ENCODE data around the gene BAIAP2L1.
A peak's percentile ranks its signal among the peaks of the same experiment; 100 is the strongest.

BAIAP2L1 gene

GRCh38 chr7:98374285-98374680, 26.6 kb downstream of the BAIAP2L1 start:
- DNase-seq: no peak

GRCh38 chr7:98372993-98373392, 27.9 kb downstream of the BAIAP2L1 start:
- Histone ChIP-seq H3K4ac (ENCODE audit: low read depth in 1 of 2, low read length in 2 of 2) (no peak overlapping the region), H3K14ac (ENCODE audit: low read length in 2 of 2) (no peak overlapping the region), H2BK120ac (ENCODE audit: low read depth, low read length) (no peak overlapping the region), H3K4me2 (ENCODE audit: low read length, poor library complexity, severe bottlenecking) (no peak overlapping the region), H2AK5ac (ENCODE audit: low read length, severe bottlenecking) (no peak overlapping the region), H3K9ac (ENCODE audit: low read length) (no peak overlapping the region), H2BK12ac (ENCODE audit: low read length in 2 of 2) (no peak overlapping the region), H4K8ac (ENCODE audit: low read length) (no peak overlapping the region), H3K36me3 (ENCODE audit: control insufficient read depth in 1 of 2, insufficient read depth in 2 of 2, low read depth in 1 of 2, low read length in 2 of 2) (no peaks in the 10 kb centered on the region), H3K4me3 (ENCODE audit: insufficient read depth in 1 of 2, low read depth in 1 of 2, low read length in 2 of 2) (no peak overlapping the region), H3K4me1 (ENCODE audit: control insufficient read depth, insufficient read depth, low read depth, low read length) (peaks cover 6% of the 10 kb centered on the region), H4K91ac (ENCODE audit: low read length) (no peak overlapping the region), H2BK15ac (ENCODE audit: low read depth, poor library complexity, severe bottlenecking) (no peak overlapping the region), H3K9me3 (ENCODE audit: control insufficient read depth, low read length) (no peaks in the 10 kb centered on the region), H3K79me1 (replicated peaks; ENCODE audit: low read length, poor library complexity, severe bottlenecking) (peaks cover 6% of the 10 kb centered on the region), H3K18ac (ENCODE audit: low read depth in 1 of 2, low read length in 2 of 2) (no peak overlapping the region), H3K23ac (ENCODE audit: low read length in 2 of 2) (no peak overlapping the region), H3K27me3 (ENCODE audit: control insufficient read depth in 1 of 2, insufficient read depth in 1 of 2, low read length in 2 of 2) (no peaks in the 10 kb centered on the region), H2BK5ac (ENCODE audit: low read depth, low read length, poor library complexity, severe bottlenecking) (no peak overlapping the region), H3K27ac (ENCODE audit: low read length, poor library complexity, severe bottlenecking) (no peak overlapping the region), H2AFZ (ENCODE audit: low read depth, low read length) (no peak overlapping the region)
- DNase-seq: peak; percentile 56
- no CpG with 5 or more reads among the region's 3 CpGs for WGBS

More at GRCh38 chr7:98374285-98374680, 26.6 kb downstream of the BAIAP2L1 start:
- Histone ChIP-seq H3K18ac (ENCODE audit: low read depth in 1 of 2, low read length in 2 of 2) (no peak overlapping the region), H2BK15ac (ENCODE audit: low read depth, poor library complexity, severe bottlenecking) (no peak overlapping the region), H3K4me1 (ENCODE audit: control insufficient read depth, insufficient read depth, low read depth, low read length) (peaks cover 7% of the 10 kb centered on the region), H3K4me3 (ENCODE audit: insufficient read depth in 1 of 2, low read depth in 1 of 2, low read length in 2 of 2) (no peak overlapping the region), H3K23ac (ENCODE audit: low read length in 2 of 2) (no peak overlapping the region), H3K79me1 (replicated peaks; ENCODE audit: low read length, poor library complexity, severe bottlenecking) (peaks cover 6% of the 10 kb centered on the region), H3K4me2 (ENCODE audit: low read length, poor library complexity, severe bottlenecking) (no peak overlapping the region), H2AFZ (ENCODE audit: low read depth, low read length) (no peak overlapping the region), H3K27ac (ENCODE audit: low read length, poor library complexity, severe bottlenecking) (no peak overlapping the region), H2AK5ac (ENCODE audit: low read length, severe bottlenecking) (no peak overlapping the region), H3K27me3 (ENCODE audit: control insufficient read depth in 1 of 2, insufficient read depth in 1 of 2, low read length in 2 of 2) (no peaks in the 10 kb centered on the region), H2BK12ac (ENCODE audit: low read length in 2 of 2) (no peak overlapping the region), H2BK5ac (ENCODE audit: low read depth, low read length, poor library complexity, severe bottlenecking) (no peak overlapping the region), H2BK120ac (ENCODE audit: low read depth, low read length) (no peak overlapping the region), H3K14ac (ENCODE audit: low read length in 2 of 2) (no peak overlapping the region), H4K91ac (ENCODE audit: low read length) (no peak overlapping the region), H3K36me3 (ENCODE audit: control insufficient read depth in 1 of 2, insufficient read depth in 2 of 2, low read depth in 1 of 2, low read length in 2 of 2) (no peaks in the 10 kb centered on the region), H3K4ac (ENCODE audit: low read depth in 1 of 2, low read length in 2 of 2) (no peak overlapping the region), H4K8ac (ENCODE audit: low read length) (no peak overlapping the region), H3K9ac (ENCODE audit: low read length) (no peak overlapping the region), H3K9me3 (ENCODE audit: control insufficient read depth, low read length) (no peaks in the 10 kb centered on the region)
- WGBS: 92% methylated on average over 3 of the region's 3 CpGs

GRCh38 chr7:98369726-98370125, 31.2 kb downstream of the BAIAP2L1 start:
- no peak overlapping the region for H3K23ac ChIP-seq (ENCODE audit: low read length in 2 of 2)
- no peak overlapping the region for H4K91ac ChIP-seq (ENCODE audit: low read length)
- no peak overlapping the region for H2AFZ ChIP-seq (ENCODE audit: low read depth, low read length)
- H3K36me3 ChIP-seq (ENCODE audit: control insufficient read depth in 1 of 2, insufficient read depth in 2 of 2, low read depth in 1 of 2, low read length in 2 of 2): peaks cover 0 to 6% of the 10 kb centered on the region in 2 experiments
- no peak overlapping the region for H2BK15ac ChIP-seq (ENCODE audit: low read depth, poor library complexity, severe bottlenecking)
- H2BK5ac ChIP-seq (ENCODE audit: low read depth, low read length, poor library complexity, severe bottlenecking): no peak overlapping the region
- no peak overlapping the region for H3K4me2 ChIP-seq (ENCODE audit: low read length, poor library complexity, severe bottlenecking)
- H3K79me1 ChIP-seq (replicated peaks; ENCODE audit: low read length, poor library complexity, severe bottlenecking): peaks cover 21% of the 10 kb centered on the region
- H3K27ac ChIP-seq (ENCODE audit: low read length, poor library complexity, severe bottlenecking): no peak overlapping the region
- H2BK120ac ChIP-seq (ENCODE audit: low read depth, low read length): no peak overlapping the region
- no peak overlapping the region for H3K9ac ChIP-seq (ENCODE audit: low read length)
- no peak overlapping the region for H3K18ac ChIP-seq (ENCODE audit: low read depth in 1 of 2, low read length in 2 of 2)
- H3K4me1 ChIP-seq (ENCODE audit: control insufficient read depth, insufficient read depth, low read depth, low read length): peaks cover 14% of the 10 kb centered on the region
- no peak overlapping the region for H4K8ac ChIP-seq (ENCODE audit: low read length)
- no peak overlapping the region for H2BK12ac ChIP-seq (ENCODE audit: low read length in 2 of 2)
- no peaks in the 10 kb centered on the region for H3K27me3 ChIP-seq (ENCODE audit: control insufficient read depth in 1 of 2, insufficient read depth in 1 of 2, low read length in 2 of 2)
- no peak for DNase-seq
- H3K14ac ChIP-seq (ENCODE audit: low read length in 2 of 2): no peak overlapping the region
- no peak overlapping the region for H2AK5ac ChIP-seq (ENCODE audit: low read length, severe bottlenecking)
- no peaks in the 10 kb centered on the region for H3K9me3 ChIP-seq (ENCODE audit: control insufficient read depth, low read length)
- no peak overlapping the region for H3K4ac ChIP-seq (ENCODE audit: low read depth in 1 of 2, low read length in 2 of 2)
- 99% methylated on average over 7 of the region's 7 CpGs for WGBS
- no peak overlapping the region for H3K4me3 ChIP-seq (ENCODE audit: insufficient read depth in 1 of 2, low read depth in 1 of 2, low read length in 2 of 2)

GRCh38 chr7:98368716-98369115, 32.2 kb downstream of the BAIAP2L1 start:
- no peak overlapping the region for H4K8ac ChIP-seq (ENCODE audit: low read length)
- no peak overlapping the region for H2BK120ac ChIP-seq (ENCODE audit: low read depth, low read length)
- peaks cover 15% of the 10 kb centered on the region for H3K4me1 ChIP-seq (ENCODE audit: control insufficient read depth, insufficient read depth, low read depth, low read length)
- no peak overlapping the region for H3K27ac ChIP-seq (ENCODE audit: low read length, poor library complexity, severe bottlenecking)
- DNase-seq: no peak
- no peak overlapping the region for H3K4ac ChIP-seq (ENCODE audit: low read depth in 1 of 2, low read length in 2 of 2)
- H3K23ac ChIP-seq (ENCODE audit: low read length in 2 of 2): no peak overlapping the region
- no peaks in the 10 kb centered on the region for H3K27me3 ChIP-seq (ENCODE audit: control insufficient read depth in 1 of 2, insufficient read depth in 1 of 2, low read length in 2 of 2)
- no peak overlapping the region for H2BK12ac ChIP-seq (ENCODE audit: low read length in 2 of 2)
- H2BK5ac ChIP-seq (ENCODE audit: low read depth, low read length, poor library complexity, severe bottlenecking): no peak overlapping the region
- no peak overlapping the region for H3K4me2 ChIP-seq (ENCODE audit: low read length, poor library complexity, severe bottlenecking)
- peaks cover 0 to 6% of the 10 kb centered on the region in 2 experiments for H3K36me3 ChIP-seq (ENCODE audit: control insufficient read depth in 1 of 2, insufficient read depth in 2 of 2, low read depth in 1 of 2, low read length in 2 of 2)
- no peak overlapping the region for H3K9ac ChIP-seq (ENCODE audit: low read length)
- H4K91ac ChIP-seq (ENCODE audit: low read length): no peak overlapping the region
- no peak overlapping the region for H2BK15ac ChIP-seq (ENCODE audit: low read depth, poor library complexity, severe bottlenecking)
- H3K4me3 ChIP-seq (ENCODE audit: insufficient read depth in 1 of 2, low read depth in 1 of 2, low read length in 2 of 2): no peak overlapping the region
- no peaks in the 10 kb centered on the region for H3K9me3 ChIP-seq (ENCODE audit: control insufficient read depth, low read length)
- H2AFZ ChIP-seq (ENCODE audit: low read depth, low read length): no peak overlapping the region
- 92% methylated on average over 8 of the region's 8 CpGs for WGBS
- H2AK5ac ChIP-seq (ENCODE audit: low read length, severe bottlenecking): no peak overlapping the region
- H3K14ac ChIP-seq (ENCODE audit: low read length in 2 of 2): no peak overlapping the region
- H3K18ac ChIP-seq (ENCODE audit: low read depth in 1 of 2, low read length in 2 of 2): no peak overlapping the region
- peaks cover 26% of the 10 kb centered on the region for H3K79me1 ChIP-seq (replicated peaks; ENCODE audit: low read length, poor library complexity, severe bottlenecking)
